HFFc6 (cell line): ENCODE data around the gene ST6GALNAC2. TPM values are rescaled to one million over a fixed set of nuclear protein-coding genes. Genes with fewer than 3 reads are reported as not detected.

Experiments used
- DNase-seq: peaks from one replicate; pipeline ENCODE4 v3.0.0-alpha.2; 2018
- H3K27ac Mint-ChIP-seq: 2 replicates; pipeline ENCODE4 v1.8.0; 2020; ENCODE audit warnings: mild to moderate bottlenecking, mixed read lengths
- H3K27me3 Mint-ChIP-seq: 2 replicates; pipeline ENCODE4 v1.8.0; 2021; ENCODE audit warnings: mild to moderate bottlenecking, moderate library complexity, mixed read lengths; ENCODE audit not compliant: insufficient read depth
- H3K36me3 Mint-ChIP-seq: 2 replicates; pipeline ENCODE4 v1.8.0; 2021; ENCODE audit warnings: low read depth, mixed read lengths
- H3K4me1 Mint-ChIP-seq: 2 replicates; pipeline ENCODE4 v1.8.0; 2020; ENCODE audit warnings: low read depth, mixed read lengths
- H3K4me3 Mint-ChIP-seq: 2 replicates; pipeline ENCODE4 v1.8.0; 2020; ENCODE audit warnings: mild to moderate bottlenecking, moderate library complexity, mixed read lengths
- H3K9me3 Mint-ChIP-seq: 2 replicates; pipeline ENCODE4 v1.8.0; 2020; ENCODE audit warnings: mild to moderate bottlenecking, mixed read lengths
- CTCF ChIP-seq: fragments of 200-600 bp; sonication (generic); IDR thresholded peaks from 2 replicates; pipeline ENCODE4 v1.5.0; 2021; ENCODE audit warnings: antibody characterized with exemption, mild to moderate bottlenecking
- total RNA-seq, 6 experiments: library from RNA; stranded (reverse); fragmentation: NEBNext Ultra II Directional; extraction: Animal tissue kit (Norgen Biotek cat#: 25700); gene quantifications; 2 replicates in 1 of 6; 3 replicates in 5 of 6; pipeline ENCODE4 v1.2.3, GENCODE V29; 2021

The ST6GALNAC2 gene
- total RNA-seq, 6 experiments from 2014 or later: 0.20 to 0.71 (median 0.34) TPM; not detected in 1

- no peak for DNase-seq
- Mint-ChIP-seq H3K36me3 (peaks cover 13% of the 10 kb centered on the region), H3K27me3 (peaks cover 2% of the 10 kb centered on the region; the same call in 1 of the 2 replicates), H3K4me3 (no peak overlapping the region), H3K27ac (no peak overlapping the region), H3K4me1 (peaks cover 22% of the 10 kb centered on the region), H3K9me3 (no peaks in the 10 kb centered on the region)
- no peak for TF ChIP-seq CTCF
These were observed 32.3 kb downstream of the ST6GALNAC2 start for GRCh38 chr17:76553178-76553908.

- TF ChIP-seq CTCF: no peak
- Mint-ChIP-seq H3K36me3 (no peaks in the 10 kb centered on the region), H3K4me1 (peaks cover 14% of the 10 kb centered on the region), H3K9me3 (no peaks in the 10 kb centered on the region), H3K4me3 (no peak overlapping the region), H3K27me3 (0 out of 2 replicates have a peak, but pooled peaks cover 2% of the 10 kb centered on the region), H3K27ac (no peak overlapping the region)
- DNase-seq: no peak
These were observed 34.0 kb downstream of the ST6GALNAC2 start for GRCh38 chr17:76551685-76552084.

GRCh38 chr17:76550712-76551615, 34.7 kb downstream of the ST6GALNAC2 start:
- Mint-ChIP-seq H3K4me1 (peaks cover 8% of the 10 kb centered on the region), H3K27ac (no peak overlapping the region; the same call in 1 of the 2 replicates), H3K36me3 (no peaks in the 10 kb centered on the region), H3K9me3 (no peaks in the 10 kb centered on the region), H3K27me3 (peaks cover 2% of the 10 kb centered on the region; the same call in 1 of the 2 replicates), H3K4me3 (no peak overlapping the region)
- TF ChIP-seq CTCF: no peak
- no peak for DNase-seq

- TF ChIP-seq CTCF: no peak
- peaks cover 2% of the 10 kb centered on the region; the same call in 1 of the 2 replicates for H3K27me3 Mint-ChIP-seq
- no peaks in the 10 kb centered on the region for H3K9me3 Mint-ChIP-seq
- H3K4me3 Mint-ChIP-seq: no peak overlapping the region
- H3K4me1 Mint-ChIP-seq: peaks cover 12% of the 10 kb centered on the region
- no peak overlapping the region for H3K27ac Mint-ChIP-seq
- no peak for DNase-seq
- no peaks in the 10 kb centered on the region for H3K36me3 Mint-ChIP-seq
These were observed 36.1 kb downstream of the ST6GALNAC2 start for GRCh38 chr17:76549539-76549938.

DNA sequence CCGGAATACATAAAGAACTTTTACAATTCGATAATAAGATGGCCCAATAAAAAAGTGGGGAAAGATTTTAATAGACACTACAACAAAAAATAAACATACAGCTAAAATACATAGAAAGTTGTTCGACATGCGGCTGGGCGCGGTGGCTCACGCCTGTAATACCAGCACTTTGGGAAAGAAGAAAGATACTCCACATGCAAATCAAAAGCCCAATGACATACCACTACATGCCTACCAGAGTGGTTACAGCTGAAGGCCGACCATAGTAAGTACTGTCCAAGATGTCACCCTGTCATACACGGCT, 36.5 kb downstream of the ST6GALNAC2 start:
- no peaks in the 10 kb centered on the region for H3K9me3 Mint-ChIP-seq
- no peak overlapping the region for H3K27ac Mint-ChIP-seq
- H3K36me3 Mint-ChIP-seq: no peaks in the 10 kb centered on the region
- H3K4me1 Mint-ChIP-seq: peaks cover 14% of the 10 kb centered on the region
- TF ChIP-seq CTCF: no peak
- peaks cover 2% of the 10 kb centered on the region; the same call in 1 of the 2 replicates for H3K27me3 Mint-ChIP-seq
- DNase-seq: no peak
- no peak overlapping the region for H3K4me3 Mint-ChIP-seq
